Testis (tissue), 3 donors: Measurements from ENCODE around the gene DACH1. TPM values are rescaled to one million over a fixed set of nuclear protein-coding genes. Genes with fewer than 3 reads are reported as not detected.

Experiments
- DNase-seq: peaks from one replicate; pipeline ENCODE4 v3.0.0-alpha.2; 2019
- H3K27ac ChIP-seq, 2 donors: fragments of 200-600 bp; sonication (generic); one replicate each; pipeline ENCODE4 v1.5.1; 2019
- H3K27me3 ChIP-seq: fragments of 200-600 bp; sonication (generic); one replicate; pipeline ENCODE4 v1.5.1; 2019
- H3K36me3 ChIP-seq: fragments of 200-600 bp; sonication (generic); one replicate; pipeline ENCODE4 v1.5.1; 2017; ENCODE audit warnings: low read depth; ENCODE audit errors: missing control alignments
- H3K4me1 ChIP-seq: fragments of 200-600 bp; sonication (generic); one replicate; pipeline ENCODE4 v1.5.1; 2019
- H3K4me3 ChIP-seq, 2 donors: fragments of 200-600 bp; sonication (generic); one replicate each; pipeline ENCODE4 v1.5.1; 2017 to 2019
- H3K9me3 ChIP-seq: fragments of 200-600 bp; sonication (generic); one replicate; pipeline ENCODE4 v1.5.1; 2017
- CTCF ChIP-seq, 3 experiments: fragments of 450-650 bp in 2 of 3; fragments of 200-600 bp in 1 of 3; sonication (generic) in 1 of 3; IDR thresholded peaks; one replicate each; pipeline ENCODE4 v1.5.1; 2016 to 2019; ENCODE audit warnings: antibody characterized with exemption in 3 of 3, mild to moderate bottlenecking in 2 of 3, moderate library complexity in 1 of 3
- POLR2A ChIP-seq: fragments of 450-650 bp; IDR thresholded peaks from one replicate; pipeline ENCODE4 v1.6.1; 2017; ENCODE audit warnings: antibody characterized with exemption, mild to moderate bottlenecking, moderate library complexity
- WGBS, 2 donors: methylation state at CpG; one replicate each; pipeline ENCODE4 v1.1.5; 2018; 5-methylcytosine and 5-hydroxymethylcytosine counted together
- intact Hi-C: fragments of 100-400 bp; cut with DNase I; formaldehyde crosslinking; loops from one replicate; pipeline ENCODE4 v1.15.1; 2023; ENCODE audit warnings: low total_unique reads
- polyA plus RNA-seq: library from polyadenylated mRNA; stranded (reverse); fragments of 350-450 nt; fragmentation: Illumina TruSeq; extraction: RNeasy Lipid Tissue Mini Kit (QIAGEN cat#74804); gene quantifications from one replicate; pipeline ENCODE4 v1.2.3, GENCODE V29; 2014; ENCODE audit warnings: low read depth, low replicate concordance; ENCODE audit not compliant: insufficient read depth
- total RNA-seq, 2 donors: library from RNA; depleted of rRNA; stranded (reverse); fragments of >200 nt; gene quantifications; one replicate each; pipeline ENCODE4 v1.2.3, GENCODE V29; 2016

DACH1 gene
- total and polyA plus RNA-seq, 3 donors from 2014 or later, result 4.7 to 11.1 (median 5.4) TPM

- 89 to 96% methylated on average over 1 of the region's 1 CpG for WGBS, 2 donors
- Histone ChIP-seq H3K27me3 (no peaks in the 10 kb centered on the region), H3K27ac (no peak overlapping the region), H3K9me3 (no peaks in the 10 kb centered on the region), H3K36me3 (no peaks in the 10 kb centered on the region), H3K4me1 (no peaks in the 10 kb centered on the region), H3K4me3 (no peak overlapping the region)
- DNase-seq, result no peak
- intact Hi-C loops, result no loop called here
- TF ChIP-seq POLR2A, result no peak
- TF ChIP-seq CTCF (IDR thresholded peaks at IDR 0.05), result no peak
Observed at GRCh38 chr13:71721104-71721503, 145.9 kb downstream of the DACH1 start.

- no peak overlapping the region for H3K4me3 ChIP-seq
- no peaks in the 10 kb centered on the region for H3K36me3 ChIP-seq
- no peaks in the 10 kb centered on the region for H3K9me3 ChIP-seq
- no peak overlapping the region for H3K27ac ChIP-seq
- intact Hi-C loops, result no loop called here
- no peaks in the 10 kb centered on the region for H3K4me1 ChIP-seq
- DNase-seq, result no peak
- no peaks in the 10 kb centered on the region for H3K27me3 ChIP-seq
- no peak for TF ChIP-seq POLR2A
- TF ChIP-seq CTCF (IDR thresholded peaks at IDR 0.05), result no peak
- whole genome bisulfite sequencing, 2 donors, result 73 to 88% methylated on average over 1 of the region's 1 CpG
Observed at GRCh38 chr13:71718931-71719330, 148.1 kb downstream of the DACH1 start.

- Histone ChIP-seq H3K27me3 (no peaks in the 10 kb centered on the region), H3K36me3 (no peaks in the 10 kb centered on the region), H3K4me1 (no peaks in the 10 kb centered on the region), H3K9me3 (no peaks in the 10 kb centered on the region), H3K4me3 (no peak overlapping the region), H3K27ac (no peak overlapping the region)
- TF ChIP-seq POLR2A (no peak), CTCF (IDR thresholded peaks at IDR 0.05) (no peak)
- DNase-seq, result no peak
- intact Hi-C loops, result no loop called here
- WGBS, 2 donors, result 74 to 79% methylated on average over 2 of the region's 2 CpGs
Observed at GRCh38 chr13:71714802-71715375, 152.1 kb downstream of the DACH1 start.

GRCh38 chr13:71712988-71713653 lies 153.9 kb downstream of the DACH1 start:
- WGBS, 2 donors, result 49 to 54% methylated on average over 3 of the region's 3 CpGs
- H3K27me3 ChIP-seq, result no peaks in the 10 kb centered on the region
- no peaks in the 10 kb centered on the region for H3K4me1 ChIP-seq
- no peak overlapping the region for H3K4me3 ChIP-seq
- no peak for DNase-seq
- TF ChIP-seq POLR2A (no peak), CTCF (IDR thresholded peaks at IDR 0.05) (no peak)
- H3K36me3 ChIP-seq, result no peaks in the 10 kb centered on the region
- no peak overlapping the region for H3K27ac ChIP-seq
- intact Hi-C loops, result no loop called here
- H3K9me3 ChIP-seq, result no peaks in the 10 kb centered on the region

- Histone ChIP-seq H3K36me3 (no peaks in the 10 kb centered on the region), H3K27ac (no peak overlapping the region), H3K27me3 (no peaks in the 10 kb centered on the region), H3K4me1 (no peaks in the 10 kb centered on the region), H3K4me3 (no peak overlapping the region), H3K9me3 (no peaks in the 10 kb centered on the region)
- TF ChIP-seq CTCF (IDR thresholded peaks at IDR 0.05), result no peak
- no peak for TF ChIP-seq POLR2A
- intact Hi-C loops, result no loop called here
- 84 to 87% methylated on average over 4 of the region's 4 CpGs for WGBS, 2 donors
- DNase-seq, result no peak
Observed at GRCh38 chr13:71704656-71705055, 162.3 kb downstream of the DACH1 start.
